K562 (cell line): Measurements from ENCODE around the gene NECTIN2. TPM values are rescaled to one million over a fixed set of nuclear protein-coding genes. Genes with fewer than 3 reads are reported as not detected.

Experiments used
- ARID4B ChIP-seq: sonication (generic); formaldehyde crosslinking; IDR thresholded peaks from 2 replicates; pipeline ENCODE4 v1.8.0; 2022; ENCODE audit warnings: mild to moderate bottlenecking, missing genetic modification reagents
- ATF7 ChIP-seq: fragments of 450-650 bp; IDR thresholded peaks from 2 replicates; pipeline ENCODE4 v1.7.1; 2014; ENCODE audit warnings: mild to moderate bottlenecking, moderate library complexity
- CBX1 ChIP-seq: sonication (generic); IDR thresholded peaks from 2 replicates; pipeline ENCODE4 v1.6.1; 2016; ENCODE audit warnings: antibody characterized with exemption, low read depth, mild to moderate bottlenecking
- CC2D1A ChIP-seq: fragments of 450-650 bp; IDR thresholded peaks from 2 replicates; pipeline ENCODE4 v1.6.1; 2017; ENCODE audit warnings: mild to moderate bottlenecking
- CHD1 ChIP-seq: fragments of 200-600 bp; sonication (generic); IDR thresholded peaks from one replicate; pipeline ENCODE4 v1.6.1; 2012; ENCODE audit warnings: mild to moderate bottlenecking, moderate library complexity, low read length, inconsistent platforms
- CHD2 ChIP-seq: IDR thresholded peaks from 2 replicates; pipeline ENCODE4 v1.6.1; 2011; ENCODE audit warnings: low read depth, low read length
- EGR1 ChIP-seq: fragments of 450-650 bp; conservative IDR thresholded peaks from 2 replicates; pipeline ENCODE4 v1.6.1; 2017; ENCODE audit warnings: mild to moderate bottlenecking
- HDAC2 ChIP-seq: fragments of 450-650 bp; IDR thresholded peaks from 2 replicates; pipeline ENCODE4 v1.6.1; 2016; ENCODE audit warnings: mild to moderate bottlenecking
- HINFP ChIP-seq: fragments of 450-650 bp; conservative IDR thresholded peaks from 2 replicates; pipeline ENCODE4 v1.6.1; 2016; ENCODE audit warnings: missing genetic modification characterization, low read depth, mild to moderate bottlenecking, control low read depth, missing compliant biosample characterization
- HNRNPLL ChIP-seq: fragments of 200-400 bp; formaldehyde crosslinking; IDR thresholded peaks from 2 replicates; pipeline ENCODE4 v1.6.1; 2017; ENCODE audit warnings: low read length, low read depth, mild to moderate bottlenecking; ENCODE audit not compliant: poor library complexity, severe bottlenecking
- IRF9 ChIP-seq: fragments of 450-650 bp; IDR thresholded peaks from 2 replicates; pipeline ENCODE4 v1.6.1; 2016; ENCODE audit warnings: missing biosample characterization, missing genetic modification characterization
- KHSRP ChIP-seq: fragments of 450-650 bp; IDR thresholded peaks from 2 replicates; pipeline ENCODE4 v1.6.1; 2017
- MAZ ChIP-seq, 2 experiments: fragments of 450-650 bp in 1 of 2; sonication (generic) in 1 of 2; formaldehyde crosslinking; IDR thresholded peaks in 1 of 2; conservative IDR thresholded peaks in 1 of 2; 2 replicates each; pipeline versions ENCODE4 v1.4.0 to v1.5.0; 2020; ENCODE audit warnings: mild to moderate bottlenecking in 1 of 2, missing genetic modification reagents in 1 of 2
- MTA2 ChIP-seq: fragments of 450-650 bp; IDR thresholded peaks from 2 replicates; pipeline ENCODE4 v1.6.1; 2016; ENCODE audit warnings: low read depth
- MXI1 ChIP-seq: IDR thresholded peaks from 2 replicates; pipeline ENCODE4 v1.6.1; 2011; ENCODE audit warnings: low read depth, mild to moderate bottlenecking, improper control_type of control experiment, low read length
- NEUROD1 ChIP-seq: fragments of 150-350 bp; IDR thresholded peaks from 2 replicates; pipeline ENCODE4 v1.6.1; 2014; ENCODE audit warnings: borderline replicate concordance, low read length, low read depth; ENCODE audit not compliant: partially characterized antibody
- TAF7 ChIP-seq: fragments of 450-650 bp; IDR thresholded peaks from 2 replicates; pipeline ENCODE4 v1.6.1; 2016; ENCODE audit warnings: missing genetic modification characterization, missing compliant biosample characterization
- polyA plus RNA-seq, 8 experiments: library from polyadenylated mRNA; depleted of rRNA in 4 of 8; stranded (reverse) in 5 of 8; unstranded in 3 of 8; fragments of >200 nt; fragmentation: Nextera tagmentation in 2 of 8; fragmentation: Illumina TruSeq in 1 of 8; extraction: Ambion mirVana in 2 of 8; extraction: Trizol in 1 of 8; gene quantifications; 2 replicates each; pipeline versions ENCODE4 v1.2.1 to v1.2.3, GENCODE V29; 2011 to 2014; ENCODE audit warnings: inconsistent platforms in 1 of 8, missing spikeins in 1 of 8
- total RNA-seq, 7 experiments: library from RNA; depleted of rRNA in 6 of 7; stranded (reverse); fragments of >200 nt in 6 of 7; fragmentation: Illumina TruSeq in 2 of 7; extraction: Trizol in 2 of 7; gene quantifications; 2 replicates each; pipeline versions ENCODE4 v1.2.1 to v1.2.3, GENCODE V29; 2011 to 2021; ENCODE audit warnings: low replicate concordance in 1 of 7

NECTIN2 gene
- total and polyA plus RNA-seq, 9 of the 15 experiments (the other 6 are each of a cell fraction or from before 2014, with no cell fraction given), result 3.9 to 94.9 (median 34.9) TPM

- TF ChIP-seq ARID4B (CRISPR knock-in tag) (peak; percentile 38; the same call in 1 of the 2 replicates), CHD1 (peak; percentile 46), CC2D1A (peak; percentile 45), MAZ (CRISPR knock-in tag; conservative IDR thresholded peaks at IDR 0.05 in 1 of 2, IDR thresholded peaks at IDR 0.05 in 1 of 2) (peak in 1 of 2 experiments; percentile 10; a peak in 1 of 4 replicates), NEUROD1 (peak; percentile 8), HNRNPLL (peak; percentile 16), MXI1 (0 out of 2 replicates have a peak, but pooled peaks have one; percentile 27), ATF7 (peak; percentile 88; the same call in 1 of the 2 replicates), EGR1 (peak; percentile 94), TAF7 (tag) (0 out of 2 replicates have a peak, but pooled peaks have one; percentile 5), KHSRP (peak; percentile 73), HINFP (tag) (peak; percentile 78), CHD2 (peak; percentile 65), CBX1 (0 out of 2 replicates have a peak, but pooled peaks have one; percentile 48), HDAC2 (peak; percentile 81; the same call in 1 of the 2 replicates), IRF9 (tag) (peak; percentile 58), MTA2 (0 out of 2 replicates have a peak, but pooled peaks have one; percentile 5)
Measured at GRCh38 chr19:44914433-44915206, 68.5 kb downstream of the NECTIN2 start, which contains the start of gene APOC1 (continued).
